Progenitor cell of endocrine pancreas (in vitro differentiated cells): ENCODE results near the gene CDC42EP5. TPM values are rescaled to one million over a fixed set of nuclear protein-coding genes. Genes with fewer than 3 reads are reported as not detected.

Source experiments
- DNase-seq: peaks from one replicate; pipeline ENCODE4 v3.0.0; 2021; ENCODE audit warnings: low spot score; ENCODE audit not compliant: unreplicated experiment
- H3K27ac Mint-ChIP-seq: 2 replicates; pipeline ENCODE4 v1.8.0; 2021; ENCODE audit warnings: mild to moderate bottlenecking, moderate library complexity, mixed read lengths
- H3K27me3 Mint-ChIP-seq: 2 replicates; pipeline ENCODE4 v1.8.0; 2021; ENCODE audit warnings: mixed read lengths
- H3K36me3 Mint-ChIP-seq: 2 replicates; pipeline ENCODE4 v1.8.0; 2022; ENCODE audit warnings: mixed read lengths; ENCODE audit not compliant: insufficient read depth
- H3K4me1 Mint-ChIP-seq: 2 replicates; pipeline ENCODE4 v1.8.0; 2021; ENCODE audit warnings: low read depth, mixed read lengths
- H3K4me3 Mint-ChIP-seq: 2 replicates; pipeline ENCODE4 v1.8.0; 2021; ENCODE audit warnings: low read depth, mild to moderate bottlenecking, moderate library complexity, mixed read lengths
- H3K9me3 Mint-ChIP-seq: 2 replicates; pipeline ENCODE4 v1.8.0; 2021; ENCODE audit warnings: low read depth, mixed read lengths
- CTCF ChIP-seq: fragments of 200-600 bp; sonication (generic); IDR thresholded peaks from one replicate; pipeline ENCODE4 v1.5.0; 2021; ENCODE audit warnings: antibody characterized with exemption, mild to moderate bottlenecking; ENCODE audit not compliant: unreplicated experiment
- total RNA-seq: library from RNA; stranded (reverse); gene quantifications from 2 replicates; pipeline ENCODE4 v1.2.1, GENCODE V29; 2021

Gene CDC42EP5
- total RNA-seq, 1 donor from 2014 or later: 2.1 TPM

GRCh38 chr19:54481326-54481930 lies 8.3 kb upstream of the CDC42EP5 start:
- peak; percentile 80 for TF ChIP-seq CTCF
- H3K27me3 Mint-ChIP-seq: peaks cover 38% of the 10 kb centered on the region
- no peak for DNase-seq
- H3K4me1 Mint-ChIP-seq: no peaks in the 10 kb centered on the region
- no peak overlapping the region for H3K4me3 Mint-ChIP-seq
- no peaks in the 10 kb centered on the region for H3K9me3 Mint-ChIP-seq
- peak overlapping the region; percentile 34 for H3K27ac Mint-ChIP-seq
- H3K36me3 Mint-ChIP-seq: no peaks in the 10 kb centered on the region

DNA sequence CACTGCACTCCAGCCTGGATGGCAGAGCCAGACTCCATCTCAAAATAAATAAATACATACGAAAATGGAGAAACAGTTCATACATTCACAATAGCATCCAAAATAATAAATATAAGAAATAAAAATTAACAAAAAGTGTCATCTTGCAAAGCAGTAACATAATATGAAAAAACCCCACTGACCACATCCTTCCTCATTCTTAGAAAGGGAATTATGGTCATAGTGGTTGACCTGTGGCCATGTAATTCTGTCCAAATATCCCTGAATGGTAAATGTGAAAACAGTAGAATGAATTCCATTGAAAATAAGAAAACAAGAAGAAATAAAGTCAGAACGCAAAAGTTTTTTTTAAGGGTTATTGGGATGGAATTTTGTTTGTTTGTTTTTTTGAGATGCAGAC lies 7.0 kb upstream of the CDC42EP5 start:
- no peak overlapping the region for H3K27ac Mint-ChIP-seq
- H3K9me3 Mint-ChIP-seq: no peaks in the 10 kb centered on the region
- no peaks in the 10 kb centered on the region for H3K36me3 Mint-ChIP-seq
- DNase-seq: no peak
- no peak for TF ChIP-seq CTCF
- H3K4me3 Mint-ChIP-seq: no peak overlapping the region
- H3K27me3 Mint-ChIP-seq: peaks cover 34% of the 10 kb centered on the region
- H3K4me1 Mint-ChIP-seq: no peaks in the 10 kb centered on the region

DNA sequence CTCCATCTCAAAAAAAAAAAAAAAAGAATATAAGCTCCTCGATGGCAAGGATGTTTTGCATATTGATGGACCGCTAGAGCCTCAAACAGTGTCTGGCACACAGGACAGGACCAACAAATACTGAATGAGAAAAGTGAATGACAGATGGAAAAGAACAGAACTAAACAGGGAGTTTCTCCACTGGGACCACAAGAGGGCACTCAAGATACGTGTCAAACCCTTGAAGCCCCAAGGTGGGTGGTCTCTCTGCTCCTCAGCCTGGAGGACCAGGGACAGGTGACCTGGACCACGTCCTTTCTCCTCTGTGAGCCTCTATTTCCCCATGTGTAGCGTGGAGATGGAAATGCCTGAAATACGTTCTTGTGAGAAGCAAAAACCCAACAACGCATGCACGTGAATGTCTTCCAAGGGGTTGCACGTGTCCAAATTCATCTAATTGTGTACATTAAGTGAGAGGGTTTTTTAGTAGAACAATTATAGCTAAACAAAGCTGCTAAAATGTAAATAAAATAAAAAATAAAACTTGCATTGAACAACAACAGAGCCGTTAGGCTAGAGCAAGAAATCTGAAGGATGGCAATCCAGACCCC lies 5.7 kb upstream of the CDC42EP5 start:
- Mint-ChIP-seq H3K4me3 (no peak overlapping the region), H3K27me3 (peaks cover 33% of the 10 kb centered on the region), H3K4me1 (no peaks in the 10 kb centered on the region), H3K27ac (no peak overlapping the region), H3K9me3 (no peaks in the 10 kb centered on the region), H3K36me3 (no peaks in the 10 kb centered on the region)
- no peak for DNase-seq
- TF ChIP-seq CTCF: peak; percentile 68

GRCh38 chr19:54477650-54478049 lies 4.6 kb upstream of the CDC42EP5 start:
- peaks cover 2% of the 10 kb centered on the region for H3K4me1 Mint-ChIP-seq
- no peaks in the 10 kb centered on the region for H3K36me3 Mint-ChIP-seq
- no peak overlapping the region for H3K27ac Mint-ChIP-seq
- no peaks in the 10 kb centered on the region for H3K9me3 Mint-ChIP-seq
- no peak for DNase-seq
- H3K4me3 Mint-ChIP-seq: no peak overlapping the region
- H3K27me3 Mint-ChIP-seq: peaks cover 40% of the 10 kb centered on the region
- TF ChIP-seq CTCF: no peak

DNA sequence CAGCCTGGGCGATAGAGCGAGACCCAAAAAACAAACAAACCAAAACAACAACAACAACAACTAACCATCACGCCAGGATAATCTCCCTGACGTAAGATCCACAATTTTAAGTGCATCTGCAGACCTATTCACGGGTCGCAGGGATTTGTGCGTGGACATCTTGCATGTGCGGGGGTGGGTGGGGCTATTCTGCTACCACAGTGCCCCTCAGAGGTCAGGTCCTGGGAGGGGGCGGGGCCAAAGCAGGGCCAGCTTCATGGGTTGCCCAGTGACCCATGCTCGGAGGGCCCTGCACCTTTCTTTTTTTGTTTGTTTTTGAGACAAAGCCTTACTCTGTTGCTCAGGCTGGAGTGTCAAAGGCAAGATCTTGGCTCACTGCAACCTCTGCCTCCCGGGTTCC lies 2.6 kb upstream of the CDC42EP5 start:
- Mint-ChIP-seq H3K36me3 (no peaks in the 10 kb centered on the region), H3K27ac (no peak overlapping the region), H3K27me3 (peaks cover 42% of the 10 kb centered on the region), H3K4me3 (no peak overlapping the region), H3K9me3 (no peaks in the 10 kb centered on the region), H3K4me1 (peaks cover 3% of the 10 kb centered on the region)
- TF ChIP-seq CTCF: no peak
- no peak for DNase-seq
